Ovary (tissue), 9 donors: Measurements from ENCODE around the gene PRKCQ. TPM values are rescaled to one million over a fixed set of nuclear protein-coding genes. Genes with fewer than 3 reads are reported as not detected.

Source experiments
- DNase-seq, 5 donors: peaks; one replicate each; pipeline ENCODE4 v3.0.0-alpha.2; 2019 to 2020
- H3K27ac ChIP-seq, 2 donors: fragments of 200-600 bp; one replicate each; pipeline versions ENCODE4 v1.5.1 to v1.8.0; 2019 to 2022
- H3K27me3 ChIP-seq: fragments of 200-600 bp; one replicate; pipeline ENCODE4 v1.8.0; 2022
- H3K36me3 ChIP-seq: fragments of 200-600 bp; sonication (generic); one replicate; pipeline ENCODE4 v1.5.1; 2019
- H3K4me1 ChIP-seq: one replicate; pipeline ENCODE4 v1.8.1; 2013; ENCODE audit warnings: mild to moderate bottlenecking, moderate library complexity; ENCODE audit not compliant: insufficient read depth
- H3K4me3 ChIP-seq: fragments of 200-600 bp; sonication (generic); one replicate; pipeline ENCODE4 v1.5.1; 2017
- H3K9me3 ChIP-seq, 2 donors: fragments of 200-600 bp in 1 of 2; sonication (generic) in 1 of 2; one replicate each; pipeline versions ENCODE4 v1.5.1 to v1.8.1; 2013 to 2019; ENCODE audit warnings: mild to moderate bottlenecking in 1 of 2, moderate library complexity in 1 of 2
- EP300 ChIP-seq: sonication (generic); formaldehyde crosslinking; IDR thresholded peaks from one replicate; pipeline ENCODE4 v1.6.1; 2017; ENCODE audit warnings: antibody characterized with exemption
- POLR2A ChIP-seq: fragments of 450-650 bp; IDR thresholded peaks from one replicate; pipeline ENCODE4 v1.6.1; 2017; ENCODE audit warnings: antibody characterized with exemption, mild to moderate bottlenecking, moderate library complexity
- WGBS, 3 donors: extraction: QIAGEN DNeasy Blood & Tissue Kit in 1 of 3; methylation state at CpG; one replicate each; pipeline versions ENCODE4 v1.1.5 to v1.1.7; 2013 to 2017; 5-methylcytosine and 5-hydroxymethylcytosine counted together
- intact Hi-C, 4 donors: fragments of 100-400 bp; cut with DNase I; formaldehyde crosslinking; loops; one replicate each; pipeline versions ENCODE4 v1.11.0 to v1.15.1; 2022 to 2023
- polyA plus RNA-seq, 2 donors: library from polyadenylated mRNA; stranded (reverse); fragments of 200-250 nt in 1 of 2; fragments of 350-450 nt in 1 of 2; fragmentation: Illumina TruSeq in 1 of 2; extraction: RNeasy Lipid Tissue Mini Kit (QIAGEN cat#74804) in 1 of 2; gene quantifications; one replicate each; pipeline ENCODE4 v1.2.3, GENCODE V29; 2013 to 2014
- total RNA-seq, 7 donors: library from RNA; depleted of rRNA in 2 of 7; stranded (reverse); fragments of >200 nt in 2 of 7; fragmentation: NEBNext Ultra II Directional in 3 of 7; extraction: Animal tissue kit (Norgen Biotek cat#: 25700) in 3 of 7; gene quantifications; one replicate each; pipeline versions ENCODE4 v1.1.0 to v1.2.4, GENCODE V29; 2016 to 2023
- TF ChIP-seq, protein P1 (sequence below), 3 donors: fragments of 450-650 bp in 2 of 3; fragments of 200-600 bp in 1 of 3; IDR thresholded peaks; one replicate each; pipeline versions ENCODE4 v1.5.1 to v1.8.0; 2016 to 2022; ENCODE audit warnings: antibody characterized with exemption in 3 of 3, mild to moderate bottlenecking in 1 of 3
- donor health status: DM: no; HTN: no; CAD: no; lungs with moderate emphysema.
- donor health status: DM: no; HTN: no; CAD: no.
- donor health status: Bipolar disorder and iron deficiency.
- donor health status: DM: yes; HTN: yes; CAD: no.
- donor health status: DM: no; HTN: no; CAD: no.
- donor health status: DM: yes; HTN: yes; CAD: no.

Gene PRKCQ
- total and polyA plus RNA-seq, 9 donors: 0.71 to 3.6 (median 1.1) TPM

DNA sequence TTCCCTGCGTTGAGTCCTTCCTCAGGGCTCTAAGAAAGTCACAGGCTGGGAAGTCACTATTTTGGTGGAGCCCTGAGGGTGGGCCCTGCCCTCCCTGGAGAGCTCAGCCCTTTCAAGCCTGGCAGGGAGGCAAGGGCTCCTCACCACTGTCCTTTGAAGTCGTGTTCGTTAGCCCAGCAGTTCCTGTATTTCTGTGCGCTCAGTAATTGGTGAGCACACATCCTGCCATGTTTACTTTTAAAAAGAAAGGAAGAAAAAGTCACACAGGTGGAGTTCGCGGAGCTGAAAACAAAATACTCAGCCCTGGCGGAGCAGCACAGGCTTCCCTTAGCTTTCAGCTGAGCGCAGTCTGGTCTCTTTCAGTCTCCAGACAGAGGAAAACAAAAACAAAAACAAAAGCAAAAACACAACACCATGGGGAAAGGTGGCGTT is 37.1 kb downstream of the PRKCQ start:
- H3K27me3 ChIP-seq: no peaks in the 10 kb centered on the region

DNA sequence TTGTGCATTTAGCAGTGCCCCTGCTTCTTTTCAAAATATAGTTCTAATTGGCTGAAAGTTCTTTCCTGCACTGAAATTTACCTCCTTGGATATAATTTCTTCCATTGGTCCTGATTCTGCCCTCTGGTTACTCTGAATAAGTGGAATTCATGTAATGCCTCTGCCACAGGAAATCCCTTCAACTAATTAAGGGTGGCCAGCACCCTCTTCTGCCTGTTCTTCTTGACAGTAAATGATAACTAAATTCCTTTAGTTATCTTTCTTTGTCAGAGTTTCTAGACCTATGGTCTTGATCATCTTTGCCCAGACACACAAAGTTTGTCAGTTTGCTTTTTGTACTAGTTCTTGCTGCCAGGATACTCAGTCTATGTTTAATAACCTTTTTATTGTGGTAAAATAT is 40.2 kb downstream of the PRKCQ start:
- no peak overlapping the region for H3K4me3 ChIP-seq
- no peak overlapping the region for H3K27ac ChIP-seq
- TF ChIP-seq EP300: no peak
- TF ChIP-seq POLR2A: no peak
- TF ChIP-seq, protein P1, sequence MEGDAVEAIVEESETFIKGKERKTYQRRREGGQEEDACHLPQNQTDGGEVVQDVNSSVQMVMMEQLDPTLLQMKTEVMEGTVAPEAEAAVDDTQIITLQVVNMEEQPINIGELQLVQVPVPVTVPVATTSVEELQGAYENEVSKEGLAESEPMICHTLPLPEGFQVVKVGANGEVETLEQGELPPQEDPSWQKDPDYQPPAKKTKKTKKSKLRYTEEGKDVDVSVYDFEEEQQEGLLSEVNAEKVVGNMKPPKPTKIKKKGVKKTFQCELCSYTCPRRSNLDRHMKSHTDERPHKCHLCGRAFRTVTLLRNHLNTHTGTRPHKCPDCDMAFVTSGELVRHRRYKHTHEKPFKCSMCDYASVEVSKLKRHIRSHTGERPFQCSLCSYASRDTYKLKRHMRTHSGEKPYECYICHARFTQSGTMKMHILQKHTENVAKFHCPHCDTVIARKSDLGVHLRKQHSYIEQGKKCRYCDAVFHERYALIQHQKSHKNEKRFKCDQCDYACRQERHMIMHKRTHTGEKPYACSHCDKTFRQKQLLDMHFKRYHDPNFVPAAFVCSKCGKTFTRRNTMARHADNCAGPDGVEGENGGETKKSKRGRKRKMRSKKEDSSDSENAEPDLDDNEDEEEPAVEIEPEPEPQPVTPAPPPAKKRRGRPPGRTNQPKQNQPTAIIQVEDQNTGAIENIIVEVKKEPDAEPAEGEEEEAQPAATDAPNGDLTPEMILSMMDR (IDR thresholded peaks at IDR 0.05): no peak
- no peaks in the 10 kb centered on the region for H3K27me3 ChIP-seq
- H3K4me1 ChIP-seq: no peaks in the 10 kb centered on the region
- intact Hi-C loops: no loop called here
- H3K36me3 ChIP-seq: no peaks in the 10 kb centered on the region
- DNase-seq: no peak
- no peaks in the 10 kb centered on the region for H3K9me3 ChIP-seq

More for the DNA sequence above, 37.1 kb downstream of the PRKCQ start:
- WGBS, 3 donors: 33 to 47% (median 38%) methylated on average over 9 of the region's 9 CpGs
- Histone ChIP-seq H3K9me3 (no peaks in the 10 kb centered on the region), H3K4me1 (no peaks in the 10 kb centered on the region), H3K27ac (no peak overlapping the region), H3K4me3 (no peak overlapping the region), H3K36me3 (no peaks in the 10 kb centered on the region)
- DNase-seq: no peak
- intact Hi-C loops: no loop called here
- TF ChIP-seq, protein P1 (IDR thresholded peaks at IDR 0.05): no peak
- no peak for TF ChIP-seq EP300
- no peak for TF ChIP-seq POLR2A

DNA sequence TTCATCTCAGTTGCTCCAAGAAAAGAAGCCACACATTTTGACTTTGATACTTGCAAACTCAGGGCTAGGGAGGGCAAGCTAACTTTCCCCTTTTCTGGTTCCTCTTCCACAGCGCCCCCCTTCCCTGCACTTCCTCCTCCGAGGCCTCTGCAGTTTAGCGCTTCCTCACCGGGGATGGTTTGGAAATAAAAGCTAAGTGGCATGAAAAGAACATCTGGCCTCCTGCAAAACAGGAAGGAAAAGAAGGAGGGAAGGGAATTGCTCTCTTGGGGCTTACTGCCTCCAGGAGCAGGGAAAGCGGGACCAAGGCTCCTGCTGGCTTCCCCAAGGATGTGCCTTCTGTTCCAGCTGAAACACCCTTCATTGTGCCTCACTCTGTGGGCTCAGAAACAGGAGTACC is 42.3 kb downstream of the PRKCQ start:
- Histone ChIP-seq H3K27me3 (no peaks in the 10 kb centered on the region), H3K4me1 (no peaks in the 10 kb centered on the region), H3K4me3 (no peak overlapping the region), H3K9me3 (no peaks in the 10 kb centered on the region), H3K27ac (no peak overlapping the region), H3K36me3 (no peaks in the 10 kb centered on the region)
- WGBS, 3 donors: 57 to 68% (median 65%) methylated on average over 5 of the region's 5 CpGs
- DNase-seq: no peak
- intact Hi-C loops: no loop called here
- TF ChIP-seq, protein P1 (IDR thresholded peaks at IDR 0.05): no peak
- no peak for TF ChIP-seq EP300
- TF ChIP-seq POLR2A: no peak

DNA sequence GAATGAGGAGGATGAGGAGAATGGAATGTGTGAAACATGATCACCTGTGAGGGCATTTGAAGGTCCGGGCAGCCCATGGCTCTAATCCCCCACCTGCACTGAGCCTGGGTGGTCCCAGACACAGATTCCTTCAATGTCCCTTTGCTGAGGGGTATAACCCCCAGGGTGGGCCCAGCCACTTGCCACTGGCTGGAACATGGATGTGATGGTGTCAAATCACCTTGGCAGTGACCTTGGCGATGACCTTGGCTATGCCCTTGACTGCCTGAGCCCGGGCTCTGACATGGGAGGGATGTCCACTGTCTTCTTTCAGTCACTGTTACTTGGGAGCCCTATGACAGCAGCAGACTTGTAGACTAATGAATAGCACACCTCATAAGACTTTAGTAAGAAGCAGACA is 44.0 kb downstream of the PRKCQ start:
- WGBS, 3 donors: 66 to 76% (median 71%) methylated on average over 3 of the region's 3 CpGs
- TF ChIP-seq, protein P1 (IDR thresholded peaks at IDR 0.05): no peak
- TF ChIP-seq POLR2A (no peak), EP300 (no peak)

More for the DNA sequence above, 44.0 kb downstream of the PRKCQ start:
- no peak for DNase-seq
- intact Hi-C loops: no loop called here
- Histone ChIP-seq H3K27ac (no peak overlapping the region), H3K4me3 (no peak overlapping the region), H3K4me1 (no peaks in the 10 kb centered on the region), H3K36me3 (no peaks in the 10 kb centered on the region), H3K27me3 (no peaks in the 10 kb centered on the region), H3K9me3 (no peaks in the 10 kb centered on the region)
